GM18517 (cell line): ENCODE results near the gene TUBB.
"Not testable (repeated sequence)": the region's sequence is repeated elsewhere in the genome, so short reads cannot be mapped to it uniquely, and the experiment has no call there.

Experiments
- ATAC-seq: cut with Tn5 transposase; IDR thresholded peaks from one replicate; pipeline ENCODE4 v1.9.1; 2021; ENCODE audit warnings: mild to moderate bottlenecking, moderate library complexity; ENCODE audit not compliant: unreplicated experiment

The TUBB gene

GRCh38 chr6:30717845-30718720 is 2.1 kb upstream of the TUBB start:
- ATAC-seq, result not testable (repeated sequence)

- no peak for ATAC-seq
Observed at GRCh38 chr6:30719356-30719755, 796 bp upstream of the TUBB start.

DNA sequence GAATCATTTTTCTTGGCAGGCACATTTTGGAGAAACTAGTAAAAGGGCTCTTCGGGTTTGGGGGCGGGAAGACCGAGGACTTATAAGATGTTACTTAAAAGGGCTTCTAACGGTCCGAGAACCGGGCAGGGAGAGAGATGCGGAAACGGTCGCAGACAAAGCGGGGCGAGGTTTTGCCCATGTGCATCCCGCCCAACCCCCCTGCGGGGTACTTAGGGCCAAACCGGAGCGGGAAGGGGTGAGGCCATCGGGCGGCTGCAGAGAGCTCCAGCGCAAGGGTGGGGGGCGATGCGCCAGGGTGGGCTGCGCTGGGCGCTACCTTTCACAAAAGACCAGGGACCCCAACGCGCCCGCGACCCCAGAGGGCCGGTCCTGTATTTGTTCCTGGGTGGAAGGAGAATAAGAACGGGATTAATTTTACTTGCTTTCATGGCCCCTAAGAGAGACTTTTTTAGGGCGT is 616 bp downstream of the TUBB start:
- no peak for ATAC-seq

- no peak for ATAC-seq
Observed at GRCh38 chr6:30721198-30722024, 1.3 kb downstream of the TUBB start.

GRCh38 chr6:30722025-30722279 is 1.8 kb downstream of the TUBB start:
- ATAC-seq, result not testable (repeated sequence)

DNA sequence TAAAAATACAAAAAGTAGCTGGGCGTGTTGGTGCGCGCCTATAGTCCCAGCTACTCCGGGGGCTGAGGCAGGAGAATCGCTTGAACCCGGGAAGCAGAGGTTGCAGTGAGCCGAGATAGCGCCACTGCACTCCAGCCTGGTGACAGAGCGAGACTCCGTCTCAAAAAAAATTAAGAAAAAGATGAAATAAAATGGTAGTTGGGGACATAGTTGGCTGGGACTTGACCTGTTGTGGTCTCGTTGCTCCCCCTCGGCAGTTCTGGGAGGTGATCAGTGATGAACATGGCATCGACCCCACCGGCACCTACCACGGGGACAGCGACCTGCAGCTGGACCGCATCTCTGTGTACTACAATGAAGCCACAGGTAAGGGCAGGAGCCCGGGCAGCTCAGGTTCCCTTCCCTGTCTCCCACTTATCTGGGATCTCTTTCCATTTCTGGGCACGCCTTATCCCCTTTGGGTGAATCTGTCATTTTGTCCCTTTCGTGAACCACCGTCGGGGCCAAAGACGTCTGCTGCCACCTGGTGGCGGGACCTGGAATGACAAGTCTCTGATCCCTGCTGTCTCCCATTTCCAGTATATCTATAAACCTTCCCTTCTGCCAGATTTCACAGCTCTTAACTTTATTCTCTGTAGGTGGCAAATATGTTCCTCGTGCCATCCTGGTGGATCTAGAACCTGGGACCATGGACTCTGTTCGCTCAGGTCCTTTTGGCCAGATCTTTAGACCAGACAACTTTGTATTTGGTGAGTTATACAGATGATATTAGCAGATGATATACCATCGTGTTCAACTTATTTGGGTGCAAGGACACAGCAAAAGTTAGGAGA is 2.3 kb downstream of the TUBB start:
- peak; percentile 29 for ATAC-seq

DNA sequence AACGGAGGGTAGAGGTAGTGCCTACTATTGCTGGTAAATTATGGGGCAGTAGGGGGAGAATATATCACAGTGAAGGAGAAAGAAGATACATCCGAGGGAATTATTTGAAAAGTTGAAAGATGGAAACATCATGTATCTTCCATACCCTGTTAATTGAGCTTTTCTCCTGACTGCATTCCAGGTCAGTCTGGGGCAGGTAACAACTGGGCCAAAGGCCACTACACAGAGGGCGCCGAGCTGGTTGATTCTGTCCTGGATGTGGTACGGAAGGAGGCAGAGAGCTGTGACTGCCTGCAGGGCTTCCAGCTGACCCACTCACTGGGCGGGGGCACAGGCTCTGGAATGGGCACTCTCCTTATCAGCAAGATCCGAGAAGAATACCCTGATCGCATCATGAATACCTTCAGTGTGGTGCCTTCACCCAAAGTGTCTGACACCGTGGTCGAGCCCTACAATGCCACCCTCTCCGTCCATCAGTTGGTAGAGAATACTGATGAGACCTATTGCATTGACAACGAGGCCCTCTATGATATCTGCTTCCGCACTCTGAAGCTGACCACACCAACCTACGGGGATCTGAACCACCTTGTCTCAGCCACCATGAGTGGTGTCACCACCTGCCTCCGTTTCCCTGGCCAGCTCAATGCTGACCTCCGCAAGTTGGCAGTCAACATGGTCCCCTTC is 3.1 kb downstream of the TUBB start:
- ATAC-seq, result not testable (repeated sequence)

- ATAC-seq, result not testable (repeated sequence)
Observed at GRCh38 chr6:30723843-30724741, 3.9 kb downstream of the TUBB start.

DNA sequence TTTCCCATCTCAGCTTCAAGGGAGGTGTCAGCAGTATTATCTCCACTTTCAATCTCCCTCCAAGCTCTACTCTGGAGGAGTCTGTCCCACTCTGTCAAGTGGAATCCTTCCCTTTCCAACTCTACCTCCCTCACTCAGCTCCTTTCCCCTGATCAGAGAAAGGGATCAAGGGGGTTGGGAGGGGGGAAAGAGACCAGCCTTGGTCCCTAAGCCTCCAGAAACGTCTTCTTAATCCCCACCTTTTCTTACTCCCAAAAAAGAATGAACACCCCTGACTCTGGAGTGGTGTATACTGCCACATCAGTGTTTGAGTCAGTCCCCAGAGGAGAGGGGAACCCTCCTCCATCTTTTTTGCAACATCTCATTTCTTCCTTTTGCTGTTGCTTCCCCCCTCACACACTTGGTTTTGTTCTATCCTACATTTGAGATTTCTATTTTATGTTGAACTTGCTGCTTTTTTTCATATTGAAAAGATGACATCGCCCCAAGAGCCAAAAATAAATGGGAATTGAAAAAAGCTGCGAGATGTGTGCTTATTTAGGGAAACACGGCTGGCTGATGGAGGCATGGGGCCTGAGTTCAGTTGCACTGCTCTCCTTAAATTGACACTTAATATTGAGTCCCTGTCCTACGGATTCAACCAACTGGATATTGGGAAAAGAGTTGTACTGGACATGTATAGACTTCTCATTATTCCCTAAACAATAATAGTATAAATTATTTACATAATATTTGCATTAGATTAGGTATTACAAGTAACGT is 4.9 kb downstream of the TUBB start:
- ATAC-seq, result no peak

GRCh38 chr6:30725713-30726505 is 5.8 kb downstream of the TUBB start:
- ATAC-seq, result no peak

- ATAC-seq, result no peak
Observed at GRCh38 chr6:30726506-30727413, 6.6 kb downstream of the TUBB start.

DNA sequence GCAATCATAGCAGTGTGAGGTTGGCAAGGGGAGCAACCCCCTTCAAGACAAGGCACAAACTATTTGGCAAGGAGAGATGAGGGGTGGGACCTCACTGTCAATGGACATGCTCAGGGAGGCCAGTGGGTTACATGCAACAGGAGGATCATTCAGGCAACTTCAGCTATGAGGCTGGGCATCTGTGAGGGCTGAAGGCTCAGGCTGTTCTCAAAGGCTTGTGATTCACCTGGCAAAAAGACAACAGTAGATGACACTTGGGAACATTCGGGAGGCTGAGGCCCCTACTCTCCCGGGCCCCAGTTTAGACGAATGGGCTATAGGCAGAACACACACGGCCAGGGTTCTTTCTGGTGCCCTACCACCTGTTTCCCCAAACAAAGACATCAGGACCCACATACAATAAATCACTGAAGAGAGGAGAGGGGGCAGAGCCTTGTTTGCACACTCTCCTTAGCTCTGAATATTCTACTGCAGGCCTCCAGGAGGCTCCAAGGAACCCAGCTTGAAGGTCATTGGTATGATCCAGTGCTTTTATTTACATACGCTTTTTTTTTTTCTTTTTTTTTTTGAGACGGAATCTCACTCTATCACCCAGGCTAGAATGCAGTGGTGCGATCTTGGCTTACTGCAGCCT is 7.9 kb downstream of the TUBB start:
- ATAC-seq, result no peak

DNA sequence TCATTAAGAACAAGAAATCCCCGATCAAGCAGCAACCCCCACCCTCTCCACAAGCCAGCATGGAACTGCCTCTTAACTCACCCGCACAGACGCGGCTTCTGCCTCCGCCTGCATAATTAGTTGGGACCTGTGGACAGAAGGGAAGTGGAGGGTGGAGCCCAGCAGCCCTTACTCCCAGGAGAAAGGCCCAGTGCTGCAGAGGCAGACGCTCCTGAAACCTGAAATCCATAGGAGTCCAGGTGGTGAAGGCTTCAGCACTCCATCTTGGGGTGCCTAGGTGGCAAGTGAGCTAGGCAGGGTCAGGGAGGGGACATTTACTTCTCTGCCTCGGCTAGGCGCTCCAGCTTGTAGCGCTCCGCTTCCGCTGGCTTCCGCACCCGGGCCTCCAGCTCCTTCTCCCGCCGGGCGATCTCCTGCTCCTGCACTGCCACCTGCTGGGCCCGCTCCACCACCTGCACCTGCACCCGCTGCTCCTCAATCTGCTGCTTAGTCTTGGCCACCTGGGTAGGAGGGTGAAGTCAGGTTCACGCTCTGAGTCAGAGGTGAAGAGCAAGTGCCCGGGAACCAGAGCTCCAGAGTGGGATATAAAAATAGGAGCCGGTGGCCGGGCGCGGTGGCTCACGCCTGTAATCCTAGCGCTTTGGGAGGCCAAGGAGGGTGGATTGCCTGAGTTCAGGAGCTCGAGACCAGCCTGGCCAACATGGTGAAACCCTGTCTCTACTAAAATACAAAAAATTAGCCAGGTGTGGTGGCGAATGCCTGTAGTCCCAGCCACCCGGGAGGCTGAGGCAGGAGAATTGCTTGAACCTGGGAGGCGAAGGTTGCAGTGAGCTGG is 10.7 kb downstream of the TUBB start:
- ATAC-seq, result no peak

DNA sequence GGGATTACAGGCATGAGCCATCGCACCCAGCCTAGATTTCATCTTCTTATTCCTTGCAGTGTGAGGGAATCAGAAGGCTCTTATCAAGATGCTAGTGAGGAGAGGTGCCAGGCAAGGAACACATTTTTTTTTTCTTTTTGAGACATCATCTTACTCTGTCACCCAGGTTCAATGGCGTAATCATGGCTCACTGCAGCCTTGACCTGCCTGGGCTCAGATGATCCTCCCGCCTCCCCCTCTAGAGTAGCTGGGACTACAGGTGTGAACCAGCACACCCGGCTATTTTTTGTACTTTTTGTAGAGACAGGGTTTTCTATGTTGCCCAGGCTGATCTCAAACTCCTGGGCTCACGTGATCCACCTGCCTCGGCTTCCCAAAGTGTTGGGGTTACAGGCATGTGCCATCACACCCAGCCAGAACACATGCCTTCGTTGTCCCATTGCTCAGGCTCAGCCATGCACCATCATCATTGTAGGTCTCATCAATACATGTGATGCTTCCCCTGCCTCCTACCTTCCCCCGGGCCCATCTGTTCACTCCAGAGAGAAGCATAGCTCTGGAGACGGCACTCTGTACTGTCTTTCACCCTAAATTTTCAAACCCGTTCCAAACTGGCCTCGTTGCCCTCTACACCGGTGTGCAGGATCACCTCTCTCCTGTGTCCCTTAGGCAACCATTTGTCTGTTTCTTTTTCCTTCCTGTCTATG is 12.2 kb downstream of the TUBB start:
- ATAC-seq, result no peak

- ATAC-seq, result no peak
Observed at GRCh38 chr6:30735668-30736314, 15.6 kb downstream of the TUBB start.
